ENCODE measurements around the gene FZR1. TPM values are rescaled to one million over a fixed set of nuclear protein-coding genes. Genes with fewer than 3 reads are reported as not detected.

FZR1 gene
- total RNA-seq, 2 donors from 2014 or later = 56.7 to 65.1 TPM

DNA sequence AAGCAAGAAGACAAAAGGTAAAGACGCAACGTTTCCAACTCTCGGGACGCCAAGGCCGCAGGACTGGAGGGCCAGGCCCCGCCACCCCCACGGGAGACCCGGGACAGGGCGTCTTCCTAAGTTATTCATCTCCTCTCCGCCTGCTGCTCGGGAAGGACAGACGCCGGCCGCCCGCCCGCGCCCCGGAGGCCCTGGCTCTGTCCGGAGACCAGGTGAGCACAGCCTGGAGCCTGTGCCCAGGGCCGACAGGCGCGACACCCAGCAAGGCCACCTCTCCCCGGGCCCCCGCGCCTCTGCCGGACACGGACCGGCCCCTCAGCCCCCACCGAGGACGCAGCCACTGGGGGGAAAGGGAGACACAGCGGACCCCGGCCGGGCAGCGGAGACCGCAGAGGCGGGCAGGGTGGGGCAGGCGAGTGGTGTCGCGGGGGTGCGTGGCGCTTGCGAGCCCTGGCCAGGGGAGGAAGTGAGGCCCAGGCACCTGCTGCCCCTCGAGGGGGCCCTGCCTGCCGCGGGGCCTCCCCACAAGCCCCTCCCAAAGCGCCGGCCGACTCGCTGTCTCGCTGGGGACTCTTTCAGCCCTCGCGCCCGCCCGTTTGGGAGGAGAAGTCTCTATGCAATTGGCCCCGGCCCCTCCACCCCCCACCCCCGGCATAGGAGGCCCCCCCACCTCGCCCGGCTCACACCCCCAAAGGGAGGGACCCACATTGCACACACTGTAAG is 43.0 kb upstream of the FZR1 start:
- WGBS, 2 experiments (ENCODE audit: insufficient coverage in 1 of 2, insufficient read length in 1 of 2) = 18 to 30% methylated on average over 13 to 47 of the region's 58 CpGs
- peak overlapping the region; percentile 24 for H3K4me3 Mint-ChIP-seq
- Histone ChIP-seq H3K27ac (ENCODE audit: low read depth, low read length) (no peak overlapping the region), H3K9me3 (ENCODE audit: control insufficient read depth, low read length) (no peaks in the 10 kb centered on the region), H3K4me1 (ENCODE audit: control insufficient read depth, insufficient read depth, low read length) (no peaks in the 10 kb centered on the region), H3K4me3 (ENCODE audit: low read length) (no peak overlapping the region), H3K27me3 (ENCODE audit: control insufficient read depth, insufficient read depth, low read length, poor library complexity, severe bottlenecking) (peaks cover 23% of the 10 kb centered on the region), H3K36me3 (ENCODE audit: control insufficient read depth, insufficient read depth, low read length) (no peaks in the 10 kb centered on the region), H3K9ac (ENCODE audit: extremely low read depth, low read length, poor library complexity, severe bottlenecking) (no peak overlapping the region)
- no peaks in the 10 kb centered on the region for H3K36me3 Mint-ChIP-seq (ENCODE audit: low read depth)
- peaks cover 7% of the 10 kb centered on the region for H3K4me1 Mint-ChIP-seq
- H3K9me3 Mint-ChIP-seq = peaks cover 4% of the 10 kb centered on the region
- H3K27me3 Mint-ChIP-seq (ENCODE audit: insufficient read depth) = peaks cover 35% of the 10 kb centered on the region
- peak; percentile 76 for DNase-seq
- no peak overlapping the region for H3K27ac Mint-ChIP-seq
- TF ChIP-seq, protein P1, sequence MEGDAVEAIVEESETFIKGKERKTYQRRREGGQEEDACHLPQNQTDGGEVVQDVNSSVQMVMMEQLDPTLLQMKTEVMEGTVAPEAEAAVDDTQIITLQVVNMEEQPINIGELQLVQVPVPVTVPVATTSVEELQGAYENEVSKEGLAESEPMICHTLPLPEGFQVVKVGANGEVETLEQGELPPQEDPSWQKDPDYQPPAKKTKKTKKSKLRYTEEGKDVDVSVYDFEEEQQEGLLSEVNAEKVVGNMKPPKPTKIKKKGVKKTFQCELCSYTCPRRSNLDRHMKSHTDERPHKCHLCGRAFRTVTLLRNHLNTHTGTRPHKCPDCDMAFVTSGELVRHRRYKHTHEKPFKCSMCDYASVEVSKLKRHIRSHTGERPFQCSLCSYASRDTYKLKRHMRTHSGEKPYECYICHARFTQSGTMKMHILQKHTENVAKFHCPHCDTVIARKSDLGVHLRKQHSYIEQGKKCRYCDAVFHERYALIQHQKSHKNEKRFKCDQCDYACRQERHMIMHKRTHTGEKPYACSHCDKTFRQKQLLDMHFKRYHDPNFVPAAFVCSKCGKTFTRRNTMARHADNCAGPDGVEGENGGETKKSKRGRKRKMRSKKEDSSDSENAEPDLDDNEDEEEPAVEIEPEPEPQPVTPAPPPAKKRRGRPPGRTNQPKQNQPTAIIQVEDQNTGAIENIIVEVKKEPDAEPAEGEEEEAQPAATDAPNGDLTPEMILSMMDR (conservative IDR thresholded peaks at IDR 0.05) = no peak

DNA sequence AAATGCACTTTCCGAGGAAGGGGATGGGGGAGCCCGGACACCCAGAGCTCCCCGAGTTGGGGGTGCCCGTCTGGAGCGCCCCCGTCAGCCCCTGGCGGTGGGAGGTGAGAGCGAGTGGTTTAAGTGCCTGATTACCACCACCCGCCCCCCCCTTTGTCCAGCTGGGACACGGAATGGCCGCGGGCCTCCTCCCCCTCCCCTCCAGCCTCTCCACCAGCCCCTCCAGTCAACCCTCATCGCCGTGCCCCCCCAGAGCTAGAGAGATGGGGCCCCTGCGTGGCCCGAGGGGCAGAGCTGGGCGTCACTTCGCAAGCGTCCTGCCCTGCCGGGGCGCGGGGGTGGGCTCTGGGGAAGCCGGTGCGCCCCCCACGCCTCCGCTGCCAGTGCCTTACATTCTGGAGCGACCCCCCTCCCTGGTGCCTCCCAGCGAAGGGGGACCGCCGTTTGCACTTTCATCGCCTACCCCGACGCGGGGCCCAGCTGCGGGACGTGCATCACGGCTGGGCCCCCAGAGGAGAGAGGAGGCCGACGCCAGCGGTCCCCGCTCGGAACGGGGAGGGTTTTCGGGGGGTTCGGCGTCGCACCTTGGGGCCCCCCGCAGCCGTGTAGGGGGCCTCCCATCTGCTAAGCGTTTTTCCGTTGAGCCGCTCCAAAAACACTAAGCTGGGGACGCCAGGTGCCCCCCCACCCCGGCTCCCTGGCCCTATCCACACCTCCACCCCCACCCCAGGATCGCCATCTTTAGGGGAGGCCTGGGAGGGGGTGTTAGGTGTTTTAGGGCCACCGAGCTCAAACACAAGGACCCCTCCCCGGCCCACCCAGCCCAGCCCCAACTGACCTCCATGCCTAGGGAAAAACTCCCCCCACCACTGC is 42.2 kb upstream of the FZR1 start:
- H3K4me3 ChIP-seq (ENCODE audit: low read length) = no peak overlapping the region
- no peak overlapping the region for H3K27ac ChIP-seq (ENCODE audit: low read depth, low read length)
- peaks cover 38% of the 10 kb centered on the region for H3K27me3 Mint-ChIP-seq (ENCODE audit: insufficient read depth)
- H3K4me1 ChIP-seq (ENCODE audit: control insufficient read depth, insufficient read depth, low read length) = no peaks in the 10 kb centered on the region
- WGBS, 2 experiments (ENCODE audit: insufficient coverage in 1 of 2, insufficient read length in 1 of 2) = 14 to 15% methylated on average over 19 to 48 of the region's 57 CpGs
- peak; percentile 63 for DNase-seq
- H3K9ac ChIP-seq (ENCODE audit: extremely low read depth, low read length, poor library complexity, severe bottlenecking) = no peak overlapping the region
- H3K4me1 Mint-ChIP-seq = peaks cover 5% of the 10 kb centered on the region
- H3K36me3 Mint-ChIP-seq (ENCODE audit: low read depth) = no peaks in the 10 kb centered on the region
- peaks cover 23% of the 10 kb centered on the region for H3K27me3 ChIP-seq (ENCODE audit: control insufficient read depth, insufficient read depth, low read length, poor library complexity, severe bottlenecking)
- no peak overlapping the region for H3K27ac Mint-ChIP-seq
- H3K9me3 Mint-ChIP-seq = peaks cover 8% of the 10 kb centered on the region
- H3K9me3 ChIP-seq (ENCODE audit: control insufficient read depth, low read length) = no peaks in the 10 kb centered on the region
- no peaks in the 10 kb centered on the region for H3K36me3 ChIP-seq (ENCODE audit: control insufficient read depth, insufficient read depth, low read length)
- TF ChIP-seq, protein P1 (conservative IDR thresholded peaks at IDR 0.05) = peak; percentile 57
- H3K4me3 Mint-ChIP-seq = peak overlapping the region; percentile 44

DNA sequence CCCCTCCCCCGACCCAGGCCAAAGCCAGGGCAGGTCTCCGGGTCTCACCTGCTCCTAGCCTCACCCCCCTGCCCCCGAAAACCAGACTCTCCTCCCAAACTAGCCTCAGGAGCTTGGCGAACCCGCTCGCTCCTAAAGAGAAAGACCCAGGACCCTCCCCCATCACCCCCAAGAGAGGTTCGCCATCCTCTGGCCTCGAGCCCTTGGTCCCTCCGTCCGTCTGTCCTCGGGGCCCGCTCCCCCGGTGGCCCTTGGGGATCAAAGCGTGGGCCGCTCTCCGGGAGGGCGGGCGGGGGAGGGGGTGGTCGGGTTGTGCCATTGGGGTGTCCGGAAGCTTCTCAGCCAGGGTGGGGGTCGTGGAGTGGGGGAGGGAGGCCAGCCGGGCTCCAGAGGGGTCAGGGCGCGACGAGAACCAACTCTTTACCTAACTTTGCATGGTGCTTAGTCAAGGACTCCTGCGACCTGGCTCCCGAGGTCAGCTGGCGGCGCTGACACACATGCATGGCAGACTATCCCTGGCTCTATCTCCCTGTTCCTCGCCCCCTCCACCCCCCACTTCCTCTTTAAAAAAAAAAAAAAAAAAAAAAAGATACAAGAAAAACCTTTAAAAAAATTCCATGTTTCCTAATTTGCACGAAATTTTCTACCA is 41.4 kb upstream of the FZR1 start:
- peak overlapping the region; percentile 44 for H3K4me3 Mint-ChIP-seq

More for the DNA sequence above, 41.4 kb upstream of the FZR1 start:
- Mint-ChIP-seq H3K4me1 (peaks cover 5% of the 10 kb centered on the region), H3K27me3 (ENCODE audit: insufficient read depth) (peaks cover 46% of the 10 kb centered on the region), H3K36me3 (ENCODE audit: low read depth) (no peaks in the 10 kb centered on the region), H3K27ac (no peak overlapping the region), H3K9me3 (peaks cover 12% of the 10 kb centered on the region)
- 18 to 21% methylated on average over 7 to 21 of the region's 31 CpGs for WGBS, 2 experiments (ENCODE audit: insufficient coverage in 1 of 2, insufficient read length in 1 of 2)
- TF ChIP-seq, protein P1 (conservative IDR thresholded peaks at IDR 0.05) = no peak
- no peaks in the 10 kb centered on the region for H3K36me3 ChIP-seq (ENCODE audit: control insufficient read depth, insufficient read depth, low read length)
- H3K4me3 ChIP-seq (ENCODE audit: low read length) = no peak overlapping the region
- no peak overlapping the region for H3K9ac ChIP-seq (ENCODE audit: extremely low read depth, low read length, poor library complexity, severe bottlenecking)
- H3K27ac ChIP-seq (ENCODE audit: low read depth, low read length) = no peak overlapping the region
- H3K4me1 ChIP-seq (ENCODE audit: control insufficient read depth, insufficient read depth, low read length) = no peaks in the 10 kb centered on the region
- peak; percentile 72 for DNase-seq
- H3K27me3 ChIP-seq (ENCODE audit: control insufficient read depth, insufficient read depth, low read length, poor library complexity, severe bottlenecking) = peaks cover 29% of the 10 kb centered on the region
- no peaks in the 10 kb centered on the region for H3K9me3 ChIP-seq (ENCODE audit: control insufficient read depth, low read length)
